Measurements from ENCODE around the gene STIM1. TPM values are rescaled to one million over a fixed set of nuclear protein-coding genes. Genes with fewer than 3 reads are reported as not detected.
A peak's percentile ranks its signal among the peaks of the same experiment; 100 is the strongest.
"Not testable (repeated sequence)": the region's sequence is repeated elsewhere in the genome, so short reads cannot be mapped to it uniquely, and the experiment has no call there.

Gene STIM1
- polyA plus RNA-seq, 1 donor from 2014 or later, result 22.1 TPM

- not testable (repeated sequence) for H3K27me3 Mint-ChIP-seq, H3K36me3 Mint-ChIP-seq, H3K9me3 Mint-ChIP-seq, H3K4me3 Mint-ChIP-seq
- Mint-ChIP-seq H3K4me1 (peaks cover 24 to 37% (median 32%) of the 10 kb centered on the region in 3 donors), H3K27ac (peak overlapping the region in 1 of 3 donors; percentile 60)
Measured at GRCh38 chr11:4016602-4017001, 161.1 kb downstream of the STIM1 start.

GRCh38 chr11:4017129-4017528 is 161.7 kb downstream of the STIM1 start:
- H3K4me3 Mint-ChIP-seq, result no peak overlapping the region
- H3K4me1 Mint-ChIP-seq, result peaks cover 22 to 35% (median 29%) of the 10 kb centered on the region in 3 donors
- peaks cover 0 to 1% (median 0%) of the 10 kb centered on the region in 3 donors for H3K9me3 Mint-ChIP-seq
- H3K27me3 Mint-ChIP-seq, result no peaks in the 10 kb centered on the region
- peaks cover 7% of the 10 kb centered on the region for H3K36me3 Mint-ChIP-seq
- H3K27ac Mint-ChIP-seq, result peak overlapping the region in 1 of 3 donors; percentile 60

- Mint-ChIP-seq H3K36me3 (peaks cover 7% of the 10 kb centered on the region), H3K4me3 (no peak overlapping the region), H3K27me3 (no peaks in the 10 kb centered on the region), H3K4me1 (peaks cover 21 to 31% (median 24%) of the 10 kb centered on the region in 3 donors), H3K9me3 (peaks cover 0 to 1% (median 0%) of the 10 kb centered on the region in 3 donors), H3K27ac (no peak overlapping the region)
Measured at GRCh38 chr11:4018641-4019040, 163.2 kb downstream of the STIM1 start.

- H3K9me3 Mint-ChIP-seq, result peaks cover 0 to 1% (median 0%) of the 10 kb centered on the region in 3 donors
- peaks cover 9% of the 10 kb centered on the region for H3K36me3 Mint-ChIP-seq
- H3K27ac Mint-ChIP-seq, result no peak overlapping the region
- peaks cover 18 to 24% (median 18%) of the 10 kb centered on the region in 3 donors for H3K4me1 Mint-ChIP-seq
- H3K27me3 Mint-ChIP-seq, result no peaks in the 10 kb centered on the region
- no peak overlapping the region for H3K4me3 Mint-ChIP-seq
Measured at GRCh38 chr11:4019891-4020290, 164.4 kb downstream of the STIM1 start.

- H3K27ac Mint-ChIP-seq, result no peak overlapping the region
- H3K4me1 Mint-ChIP-seq, result peaks cover 10 to 17% (median 12%) of the 10 kb centered on the region in 3 donors
Measured at GRCh38 chr11:4022669-4023068, 167.2 kb downstream of the STIM1 start.

GRCh38 chr11:4025248-4025966 is 169.9 kb downstream of the STIM1 start:
- peaks cover 20% of the 10 kb centered on the region for H3K36me3 Mint-ChIP-seq
- H3K4me1 Mint-ChIP-seq, result peaks cover 3 to 5% (median 4%) of the 10 kb centered on the region in 3 donors
- H3K27me3 Mint-ChIP-seq, result no peaks in the 10 kb centered on the region
- no peak overlapping the region for H3K27ac Mint-ChIP-seq
- H3K9me3 Mint-ChIP-seq, result peaks cover 0 to 3% (median 0%) of the 10 kb centered on the region in 3 donors
- no peak overlapping the region for H3K4me3 Mint-ChIP-seq

More at GRCh38 chr11:4022669-4023068, 167.2 kb downstream of the STIM1 start:
- H3K27me3 Mint-ChIP-seq, result no peaks in the 10 kb centered on the region
- H3K4me3 Mint-ChIP-seq, result no peak overlapping the region
- peaks cover 0 to 3% (median 0%) of the 10 kb centered on the region in 3 donors for H3K9me3 Mint-ChIP-seq
- peaks cover 22% of the 10 kb centered on the region for H3K36me3 Mint-ChIP-seq

GRCh38 chr11:4025967-4026324 is 170.5 kb downstream of the STIM1 start:
- H3K36me3 Mint-ChIP-seq, result peaks cover 20% of the 10 kb centered on the region
- H3K27ac Mint-ChIP-seq, result no peak overlapping the region
- H3K4me3 Mint-ChIP-seq, result no peak overlapping the region
- no peaks in the 10 kb centered on the region for H3K27me3 Mint-ChIP-seq
- H3K4me1 Mint-ChIP-seq, result peaks cover 3 to 5% (median 4%) of the 10 kb centered on the region in 3 donors
- H3K9me3 Mint-ChIP-seq, result peaks cover 0 to 4% (median 0%) of the 10 kb centered on the region in 3 donors

- Mint-ChIP-seq H3K27me3 (no peaks in the 10 kb centered on the region), H3K4me1 (peaks cover 3 to 5% (median 4%) of the 10 kb centered on the region in 3 donors), H3K4me3 (no peak overlapping the region), H3K9me3 (peaks cover 0 to 6% (median 0%) of the 10 kb centered on the region in 3 donors), H3K36me3 (peaks cover 21% of the 10 kb centered on the region), H3K27ac (no peak overlapping the region)
Measured at GRCh38 chr11:4026389-4026788, 170.9 kb downstream of the STIM1 start.

- no peak overlapping the region for H3K4me3 Mint-ChIP-seq
- H3K27me3 Mint-ChIP-seq, result no peaks in the 10 kb centered on the region
- peaks cover 1 to 4% (median 2%) of the 10 kb centered on the region in 3 donors for H3K4me1 Mint-ChIP-seq
- H3K27ac Mint-ChIP-seq, result peak overlapping the region in 2 of 3 donors; percentile 17 to 52
- H3K9me3 Mint-ChIP-seq, result peaks cover 0 to 6% (median 0%) of the 10 kb centered on the region in 3 donors
- H3K36me3 Mint-ChIP-seq, result peaks cover 21% of the 10 kb centered on the region
Measured at GRCh38 chr11:4027746-4028145, 172.3 kb downstream of the STIM1 start.

GRCh38 chr11:4030197-4030596 is 174.7 kb downstream of the STIM1 start:
- Mint-ChIP-seq H3K27ac (no peak overlapping the region), H3K4me3 (peak overlapping the region in 1 of 4 donors; percentile 27), H3K27me3 (no peaks in the 10 kb centered on the region), H3K4me1 (peaks cover 2 to 14% (median 6%) of the 10 kb centered on the region in 3 donors), H3K9me3 (peaks cover 0 to 6% (median 0%) of the 10 kb centered on the region in 3 donors), H3K36me3 (peaks cover 17% of the 10 kb centered on the region)

GRCh38 chr11:4032097-4032496 is 176.6 kb downstream of the STIM1 start:
- H3K27ac Mint-ChIP-seq, result no peak overlapping the region
- H3K36me3 Mint-ChIP-seq, result peaks cover 12% of the 10 kb centered on the region
- peaks cover 0 to 7% (median 0%) of the 10 kb centered on the region in 3 donors for H3K9me3 Mint-ChIP-seq
- H3K4me1 Mint-ChIP-seq, result peaks cover 3 to 12% (median 9%) of the 10 kb centered on the region in 3 donors
- no peak overlapping the region for H3K4me3 Mint-ChIP-seq
- no peaks in the 10 kb centered on the region for H3K27me3 Mint-ChIP-seq

- Mint-ChIP-seq H3K4me1 (peaks cover 7 to 21% (median 15%) of the 10 kb centered on the region in 3 donors), H3K27ac (no peak overlapping the region), H3K27me3 (no peaks in the 10 kb centered on the region), H3K9me3 (peaks cover 0 to 6% (median 0%) of the 10 kb centered on the region in 3 donors), H3K36me3 (peaks cover 16% of the 10 kb centered on the region), H3K4me3 (no peak overlapping the region)
Measured at GRCh38 chr11:4035985-4036384, 180.5 kb downstream of the STIM1 start.

GRCh38 chr11:4039011-4039410 is 183.5 kb downstream of the STIM1 start:
- H3K27ac Mint-ChIP-seq, result no peak overlapping the region
- no peaks in the 10 kb centered on the region for H3K27me3 Mint-ChIP-seq
- H3K4me1 Mint-ChIP-seq, result peaks cover 7 to 33% (median 18%) of the 10 kb centered on the region in 3 donors
- peaks cover 13% of the 10 kb centered on the region for H3K36me3 Mint-ChIP-seq
- H3K9me3 Mint-ChIP-seq, result peaks cover 0 to 3% (median 0%) of the 10 kb centered on the region in 3 donors
- no peak overlapping the region for H3K4me3 Mint-ChIP-seq

- Mint-ChIP-seq H3K27ac (no peak overlapping the region), H3K4me1 (peaks cover 5 to 23% (median 14%) of the 10 kb centered on the region in 3 donors), H3K4me3 (no peak overlapping the region), H3K27me3 (no peaks in the 10 kb centered on the region), H3K9me3 (peaks cover 0 to 3% (median 0%) of the 10 kb centered on the region in 3 donors), H3K36me3 (peaks cover 13% of the 10 kb centered on the region)
Measured at GRCh38 chr11:4040461-4040860, 185.0 kb downstream of the STIM1 start.

GRCh38 chr11:4041731-4042391 is 186.4 kb downstream of the STIM1 start:
- Mint-ChIP-seq H3K4me3 (no peak overlapping the region), H3K36me3 (peaks cover 6% of the 10 kb centered on the region), H3K27ac (no peak overlapping the region), H3K9me3 (no peaks in the 10 kb centered on the region), H3K4me1 (peaks cover 5 to 24% (median 8%) of the 10 kb centered on the region in 3 donors), H3K27me3 (no peaks in the 10 kb centered on the region)
